ENCODE results near the gene RPS6KA1.
"Not testable (repeated sequence)": the region's sequence is repeated elsewhere in the genome, so short reads cannot be mapped to it uniquely, and the experiment has no call there.

The RPS6KA1 gene

GRCh38 chr1:26582836-26583460 lies 53.4 kb downstream of the RPS6KA1 start:
- no peak for DNase-seq (ENCODE audit: low read depth, low spot score)
- TF ChIP-seq FOXP2 (optimal IDR thresholded peaks at IDR 0.05; ENCODE audit: control extremely low read depth, extremely low read length, insufficient read depth) (no peak), POLR2AphosphoS5 (IDR thresholded peaks at IDR 0.05; ENCODE audit: borderline replicate concordance, low read depth, low read length) (no peak)
- no peak overlapping the region for H3K9ac ChIP-seq (ENCODE audit: insufficient read length)
- H3K36me3 ChIP-seq (ENCODE audit: insufficient read depth, low read length), result no peaks in the 10 kb centered on the region
- H3K27ac ChIP-seq, result no peak overlapping the region
- H3K9me3 ChIP-seq (ENCODE audit: low read depth, low read length), result no peaks in the 10 kb centered on the region
- no peak overlapping the region for H3K4me3 ChIP-seq

- H3K36me3 ChIP-seq (ENCODE audit: insufficient read depth, low read length), result no peaks in the 10 kb centered on the region
- DNase-seq (ENCODE audit: low read depth, low spot score), result no peak
- H3K4me3 ChIP-seq, result no peak overlapping the region
- no peak overlapping the region for H3K27ac ChIP-seq
- peaks cover under 1% of the 10 kb centered on the region; the same call in 1 of the 2 replicates for H3K9me3 ChIP-seq (ENCODE audit: low read depth, low read length)
- no peak overlapping the region for H3K9ac ChIP-seq (ENCODE audit: insufficient read length)
- no peak for TF ChIP-seq EZH2 (IDR thresholded peaks at IDR 0.05)
- no peak for TF ChIP-seq POLR2AphosphoS5 (IDR thresholded peaks at IDR 0.05; ENCODE audit: borderline replicate concordance, low read depth, low read length)
- TF ChIP-seq FOXP2 (optimal IDR thresholded peaks at IDR 0.05; ENCODE audit: control extremely low read depth, extremely low read length, insufficient read depth), result no peak
Measured at GRCh38 chr1:26583646-26584485, 54.3 kb downstream of the RPS6KA1 start.

GRCh38 chr1:26584588-26584987 lies 55.0 kb downstream of the RPS6KA1 start:
- H3K4me3 ChIP-seq; H3K9ac ChIP-seq (ENCODE audit: insufficient read length); H3K27ac ChIP-seq: not testable (repeated sequence)

GRCh38 chr1:26585471-26585870 lies 55.9 kb downstream of the RPS6KA1 start:
- H3K27ac ChIP-seq, result no peak overlapping the region
- TF ChIP-seq FOXP2 (optimal IDR thresholded peaks at IDR 0.05; ENCODE audit: control extremely low read depth, extremely low read length, insufficient read depth) (no peak), POLR2AphosphoS5 (IDR thresholded peaks at IDR 0.05; ENCODE audit: borderline replicate concordance, low read depth, low read length) (no peak), EZH2 (IDR thresholded peaks at IDR 0.05) (no peak)
- no peak overlapping the region for H3K9ac ChIP-seq (ENCODE audit: insufficient read length)
- H3K4me3 ChIP-seq, result no peak overlapping the region
- no peak for DNase-seq (ENCODE audit: low read depth, low spot score)
- H3K36me3 ChIP-seq (ENCODE audit: insufficient read depth, low read length), result no peaks in the 10 kb centered on the region
- peaks cover 3% of the 10 kb centered on the region; the same call in 1 of the 2 replicates for H3K9me3 ChIP-seq (ENCODE audit: low read depth, low read length)

More at GRCh38 chr1:26584588-26584987, 55.0 kb downstream of the RPS6KA1 start:
- not testable (repeated sequence) for H3K9me3 ChIP-seq (ENCODE audit: low read depth, low read length); H3K36me3 ChIP-seq (ENCODE audit: insufficient read depth, low read length); DNase-seq (ENCODE audit: low read depth, low spot score)

- no peak overlapping the region for H3K27ac ChIP-seq
- TF ChIP-seq POLR2AphosphoS5 (IDR thresholded peaks at IDR 0.05; ENCODE audit: borderline replicate concordance, low read depth, low read length) (no peak), FOXP2 (optimal IDR thresholded peaks at IDR 0.05; ENCODE audit: control extremely low read depth, extremely low read length, insufficient read depth) (no peak), EZH2 (IDR thresholded peaks at IDR 0.05) (no peak)
- no peak overlapping the region for H3K4me3 ChIP-seq
- no peaks in the 10 kb centered on the region for H3K36me3 ChIP-seq (ENCODE audit: insufficient read depth, low read length)
- no peak overlapping the region for H3K9ac ChIP-seq (ENCODE audit: insufficient read length)
- DNase-seq (ENCODE audit: low read depth, low spot score), result no peak
- H3K9me3 ChIP-seq (ENCODE audit: low read depth, low read length), result peaks cover 3% of the 10 kb centered on the region; the same call in 1 of the 2 replicates
Measured at GRCh38 chr1:26593385-26593784, 63.8 kb downstream of the RPS6KA1 start.

GRCh38 chr1:26594593-26594992 lies 65.0 kb downstream of the RPS6KA1 start:
- not testable (repeated sequence) for H3K27ac ChIP-seq; DNase-seq (ENCODE audit: low read depth, low spot score); H3K36me3 ChIP-seq (ENCODE audit: insufficient read depth, low read length); H3K9ac ChIP-seq (ENCODE audit: insufficient read length); H3K4me3 ChIP-seq; H3K9me3 ChIP-seq (ENCODE audit: low read depth, low read length)

- no peak overlapping the region for H3K27ac ChIP-seq
- TF ChIP-seq EZH2 (IDR thresholded peaks at IDR 0.05) (no peak), FOXP2 (optimal IDR thresholded peaks at IDR 0.05; ENCODE audit: control extremely low read depth, extremely low read length, insufficient read depth) (no peak), POLR2AphosphoS5 (IDR thresholded peaks at IDR 0.05; ENCODE audit: borderline replicate concordance, low read depth, low read length) (no peak)
Measured at GRCh38 chr1:26597629-26598039, 68.1 kb downstream of the RPS6KA1 start.

GRCh38 chr1:26598890-26599289 lies 69.3 kb downstream of the RPS6KA1 start:
- H3K36me3 ChIP-seq (ENCODE audit: insufficient read depth, low read length), result no peaks in the 10 kb centered on the region
- DNase-seq (ENCODE audit: low read depth, low spot score), result no peak
- no peak overlapping the region for H3K4me3 ChIP-seq
- no peaks in the 10 kb centered on the region for H3K9me3 ChIP-seq (ENCODE audit: low read depth, low read length)
- H3K9ac ChIP-seq (ENCODE audit: insufficient read length), result peak overlapping the region; percentile 39
- H3K27ac ChIP-seq, result no peak overlapping the region
- no peak for TF ChIP-seq FOXP2 (optimal IDR thresholded peaks at IDR 0.05; ENCODE audit: control extremely low read depth, extremely low read length, insufficient read depth)
- no peak for TF ChIP-seq POLR2AphosphoS5 (IDR thresholded peaks at IDR 0.05; ENCODE audit: borderline replicate concordance, low read depth, low read length)
- TF ChIP-seq EZH2 (IDR thresholded peaks at IDR 0.05), result no peak

More at GRCh38 chr1:26597629-26598039, 68.1 kb downstream of the RPS6KA1 start:
- H3K9ac ChIP-seq (ENCODE audit: insufficient read length), result no peak overlapping the region
- H3K9me3 ChIP-seq (ENCODE audit: low read depth, low read length), result no peaks in the 10 kb centered on the region
- peak; percentile 57 for DNase-seq (ENCODE audit: low read depth, low spot score)
- no peaks in the 10 kb centered on the region for H3K36me3 ChIP-seq (ENCODE audit: insufficient read depth, low read length)
- no peak overlapping the region for H3K4me3 ChIP-seq
